GM18870 (cell line): Measurements from ENCODE around the gene CCP110.
"Not testable (repeated sequence)": the region's sequence is repeated elsewhere in the genome, so short reads cannot be mapped to it uniquely, and the experiment has no call there.

ENCODE experiments used
- ATAC-seq: cut with Tn5 transposase; IDR thresholded peaks from one replicate; pipeline ENCODE4 v1.9.1; 2021; ENCODE audit warnings: moderate library complexity; ENCODE audit not compliant: unreplicated experiment

The CCP110 gene

DNA sequence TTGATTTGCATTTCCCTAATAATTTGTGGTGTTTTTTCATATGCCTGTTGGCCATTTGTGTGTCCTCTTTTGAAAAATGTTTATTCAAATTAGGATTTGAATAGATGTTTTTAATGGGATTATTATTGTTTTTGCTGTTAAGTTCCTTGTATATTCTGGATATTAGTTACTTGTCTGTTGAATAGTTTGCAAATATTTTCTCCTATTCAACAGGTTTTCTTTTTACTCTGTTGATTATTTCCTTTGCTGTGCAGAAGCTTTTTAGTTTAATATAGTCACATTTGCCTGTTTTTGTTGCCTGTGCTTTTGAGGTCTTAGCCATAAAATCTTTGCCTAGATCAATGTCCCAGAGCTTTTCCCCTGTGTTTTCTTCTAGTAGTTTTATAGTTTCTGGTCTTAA, 11.4 kb upstream of the CCP110 start:
- no peak for ATAC-seq

GRCh38 chr16:19513377-19514053, 10.2 kb upstream of the CCP110 start:
- ATAC-seq, result no peak

DNA sequence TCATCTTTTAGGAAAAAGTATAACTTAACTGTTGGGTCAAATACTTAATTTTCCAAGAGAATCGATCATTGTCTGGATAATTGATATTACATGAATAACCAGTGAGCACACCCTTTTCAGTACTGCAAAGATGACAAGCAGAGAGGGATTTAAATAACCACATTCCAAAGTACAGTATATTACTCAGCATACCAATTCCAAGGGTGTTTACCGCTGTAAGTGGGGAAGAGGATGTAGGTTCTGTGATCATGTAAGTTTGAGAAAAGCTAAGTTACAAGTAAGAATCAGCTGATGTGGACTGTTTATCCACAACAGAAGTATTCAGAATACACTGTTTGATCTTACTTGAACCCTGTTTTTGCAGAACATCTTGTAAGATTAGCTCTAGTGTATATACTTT, 8.0 kb upstream of the CCP110 start:
- no peak for ATAC-seq

- ATAC-seq, result no peak
These were observed 6.2 kb upstream of the CCP110 start for GRCh38 chr16:19517424-19518089.

GRCh38 chr16:19518388-19518787, 5.4 kb upstream of the CCP110 start:
- ATAC-seq, result no peak

DNA sequence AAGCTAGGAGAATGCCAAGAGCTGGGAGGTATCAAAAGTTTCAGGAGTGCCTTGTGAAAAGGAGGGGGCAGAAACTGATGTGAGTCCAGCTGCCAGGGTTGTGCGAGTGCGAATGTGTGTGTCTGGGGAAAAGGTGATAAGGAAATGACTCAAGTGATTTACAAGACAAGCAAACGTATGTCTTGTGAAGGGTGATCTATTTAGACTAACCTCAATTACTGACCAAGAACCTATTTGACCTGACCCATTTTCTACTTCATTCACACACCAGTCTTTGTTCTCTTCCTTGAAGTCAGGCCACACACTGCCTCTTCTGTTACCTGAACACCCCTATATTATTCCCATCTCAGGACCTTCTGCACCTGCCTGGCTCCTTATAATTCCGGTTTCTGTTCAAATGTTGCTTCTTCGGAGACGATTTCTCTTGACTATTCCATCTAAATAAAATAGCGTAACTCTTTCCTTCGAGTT, 2.8 kb upstream of the CCP110 start:
- ATAC-seq, result no peak

- ATAC-seq, result peak; percentile 53
These were observed 2.0 kb upstream of the CCP110 start, which contains the start of gene GDE1 for GRCh38 chr16:19521471-19522396. GDE1 (minus strand) TSS chr16:19522098; CDS start chr16:19521964, 134 bp downstream.

GRCh38 chr16:19522397-19522732, 1.4 kb upstream of the CCP110 start:
- ATAC-seq, result no peak

- no peak for ATAC-seq
These were observed 982 bp upstream of the CCP110 start for GRCh38 chr16:19522760-19523159.

DNA sequence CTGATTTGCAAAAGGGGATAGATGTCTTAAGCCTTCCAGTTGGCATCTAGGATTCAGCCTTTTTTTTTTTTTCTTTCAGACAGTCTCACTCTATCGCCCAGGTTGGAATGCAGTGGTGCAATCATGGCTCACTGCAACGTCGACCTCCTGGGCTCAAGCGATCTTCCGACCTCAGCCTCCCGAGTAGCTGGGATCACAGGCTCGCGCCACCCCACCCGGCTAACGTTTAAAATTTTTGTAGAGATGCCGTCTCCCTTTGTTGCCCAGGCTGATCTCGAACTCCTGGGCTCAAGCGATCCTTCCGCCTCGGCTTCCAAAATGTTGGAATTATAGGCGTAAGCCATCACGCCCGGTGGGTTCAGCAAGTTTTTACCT, 571 bp upstream of the CCP110 start:
- ATAC-seq, result no peak

GRCh38 chr16:19524356-19524615, 544 bp downstream of the CCP110 start:
- ATAC-seq, result no peak

GRCh38 chr16:19524616-19525384, 1.1 kb downstream of the CCP110 start:
- no peak for ATAC-seq

- ATAC-seq, result no peak
These were observed 1.6 kb downstream of the CCP110 start for GRCh38 chr16:19525385-19525723.

DNA sequence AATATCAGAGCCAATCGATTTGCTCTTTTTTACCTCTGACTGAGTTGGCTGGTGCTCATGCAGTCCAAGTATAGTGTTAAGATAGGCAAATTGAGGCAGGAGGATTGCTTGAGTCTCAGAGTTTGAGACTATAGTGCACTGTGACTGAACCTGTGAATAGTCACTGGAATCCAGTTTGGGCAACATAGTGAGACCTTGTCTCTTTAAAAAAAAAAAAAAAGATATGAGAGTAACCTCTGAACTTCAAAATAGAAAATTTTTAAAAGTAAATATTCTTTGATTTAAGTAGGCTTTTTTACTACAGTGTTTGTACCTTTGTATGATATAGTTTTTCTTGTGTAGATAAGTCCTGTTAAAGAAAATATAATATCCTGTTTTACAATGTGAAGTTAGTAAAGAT, 3.4 kb downstream of the CCP110 start:
- ATAC-seq, result no peak

DNA sequence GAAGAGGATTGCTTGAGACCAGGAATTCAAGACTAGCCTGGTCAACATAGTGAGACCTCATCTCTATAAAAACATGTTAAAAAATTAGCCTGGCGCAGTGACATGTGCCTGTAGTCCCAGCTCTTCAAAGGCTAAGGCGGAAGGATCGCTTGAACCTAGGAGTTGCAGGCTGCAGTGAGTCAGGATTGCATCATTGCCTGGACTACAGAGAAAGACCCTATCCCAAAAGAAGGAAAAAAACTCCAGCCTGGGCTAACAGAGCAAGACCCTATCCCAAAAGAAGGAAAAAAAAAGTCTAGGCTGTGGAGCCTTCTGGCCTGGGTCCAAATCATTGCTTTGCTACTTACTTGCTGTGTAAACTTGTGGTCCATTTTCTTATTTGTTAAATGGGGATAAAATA, 4.9 kb downstream of the CCP110 start:
- ATAC-seq, result no peak

DNA sequence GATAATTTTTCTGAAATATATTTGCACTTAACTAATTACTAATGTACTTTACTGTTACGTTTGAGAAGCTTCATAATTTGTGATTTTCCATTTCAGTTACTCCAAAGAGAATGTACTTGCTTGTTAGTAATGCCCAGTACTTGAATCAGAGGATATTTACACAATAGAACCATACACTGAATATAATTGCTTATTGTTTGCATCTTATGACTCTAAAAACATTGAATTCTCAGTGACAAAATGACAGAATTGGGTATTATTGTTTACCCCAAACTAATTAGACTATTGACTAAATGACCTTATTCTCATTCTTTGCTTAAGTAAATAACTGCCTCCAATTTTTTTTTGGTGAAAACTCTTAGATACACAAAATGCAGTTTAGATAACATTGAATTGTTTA, 8.9 kb downstream of the CCP110 start:
- no peak for ATAC-seq

GRCh38 chr16:19540241-19540970, 16.7 kb downstream of the CCP110 start:
- no peak for ATAC-seq

DNA sequence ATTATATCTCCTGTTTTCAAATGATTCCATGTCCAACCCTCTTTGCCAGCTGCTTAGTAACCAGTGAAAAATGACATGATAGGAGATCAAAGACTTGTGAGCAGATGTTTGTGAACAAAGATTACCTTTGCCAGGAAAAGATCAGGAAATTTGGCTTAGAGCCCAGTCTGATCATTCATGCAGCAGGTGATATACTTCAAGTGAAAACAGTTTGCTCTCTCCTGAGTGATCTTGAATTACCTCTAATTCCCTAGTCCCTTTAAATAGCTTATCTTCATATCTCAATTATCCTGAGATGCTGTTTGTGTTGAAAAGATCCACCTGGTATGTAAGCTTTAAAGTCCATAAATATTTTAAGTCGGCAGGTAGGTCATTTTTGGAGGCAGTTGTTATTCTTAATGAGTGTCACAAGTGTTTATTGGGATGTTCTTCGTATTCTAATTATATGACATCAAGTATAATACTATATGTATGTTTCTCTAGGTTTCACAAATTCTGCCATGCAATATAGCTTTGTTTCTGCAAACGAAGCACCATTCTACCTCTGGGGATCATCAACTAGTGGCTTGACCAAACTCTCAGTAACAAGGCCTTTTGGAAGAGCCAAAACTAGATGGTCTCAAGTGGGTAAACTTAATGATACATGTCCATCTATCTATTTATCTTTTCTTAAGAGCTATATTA, 18.5 kb downstream of the CCP110 start:
- no peak for ATAC-seq

GRCh38 chr16:19543278-19543996, 19.7 kb downstream of the CCP110 start:
- ATAC-seq, result not testable (repeated sequence)
